Keratinocyte (primary cell): ENCODE measurements around the gene IRF7.

Source experiments
- EZH2 ChIP-seq: IDR thresholded peaks from one replicate; pipeline ENCODE4 v1.6.1; 2012; ENCODE audit warnings: inconsistent platforms, mild to moderate bottlenecking, low read length, moderate library complexity
- TF ChIP-seq, protein P1 (sequence below), 3 experiments: IDR thresholded peaks in 1 of 3; conservative IDR thresholded peaks in 1 of 3; optimal IDR thresholded peaks in 1 of 3; 2 replicates in 2 of 3; 3 replicates in 1 of 3; pipeline versions ENCODE3 to v1.5.1; 2011; ENCODE audit warnings: low read length in 3 of 3, mild to moderate bottlenecking in 3 of 3, moderate library complexity in 2 of 3, control low read depth in 1 of 3, inconsistent platforms in 1 of 3; ENCODE audit not compliant: insufficient read depth in 2 of 3; ENCODE audit errors: extremely low read depth in 1 of 3

DNA sequence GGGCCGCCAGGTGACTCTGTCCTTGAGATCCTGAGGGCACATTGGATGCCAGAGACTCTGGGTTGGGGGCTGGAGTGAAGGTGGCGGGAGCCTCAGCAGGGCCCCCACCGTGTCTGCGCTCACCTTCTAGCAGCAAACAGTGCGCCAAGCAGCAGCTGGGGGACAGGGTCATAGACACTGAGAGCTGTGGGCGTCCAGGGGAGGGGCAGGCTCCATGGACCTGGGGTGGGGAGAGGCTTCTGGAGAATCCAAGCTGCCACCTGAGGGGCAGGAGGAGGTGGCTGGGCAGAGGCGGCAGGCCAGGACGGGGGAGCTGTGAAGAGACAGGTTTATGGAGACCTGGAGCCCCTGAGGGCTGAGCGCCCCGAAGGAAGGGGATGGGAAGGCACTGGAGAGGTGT lies 31.5 kb downstream of the IRF7 start:
- TF ChIP-seq, protein P1, sequence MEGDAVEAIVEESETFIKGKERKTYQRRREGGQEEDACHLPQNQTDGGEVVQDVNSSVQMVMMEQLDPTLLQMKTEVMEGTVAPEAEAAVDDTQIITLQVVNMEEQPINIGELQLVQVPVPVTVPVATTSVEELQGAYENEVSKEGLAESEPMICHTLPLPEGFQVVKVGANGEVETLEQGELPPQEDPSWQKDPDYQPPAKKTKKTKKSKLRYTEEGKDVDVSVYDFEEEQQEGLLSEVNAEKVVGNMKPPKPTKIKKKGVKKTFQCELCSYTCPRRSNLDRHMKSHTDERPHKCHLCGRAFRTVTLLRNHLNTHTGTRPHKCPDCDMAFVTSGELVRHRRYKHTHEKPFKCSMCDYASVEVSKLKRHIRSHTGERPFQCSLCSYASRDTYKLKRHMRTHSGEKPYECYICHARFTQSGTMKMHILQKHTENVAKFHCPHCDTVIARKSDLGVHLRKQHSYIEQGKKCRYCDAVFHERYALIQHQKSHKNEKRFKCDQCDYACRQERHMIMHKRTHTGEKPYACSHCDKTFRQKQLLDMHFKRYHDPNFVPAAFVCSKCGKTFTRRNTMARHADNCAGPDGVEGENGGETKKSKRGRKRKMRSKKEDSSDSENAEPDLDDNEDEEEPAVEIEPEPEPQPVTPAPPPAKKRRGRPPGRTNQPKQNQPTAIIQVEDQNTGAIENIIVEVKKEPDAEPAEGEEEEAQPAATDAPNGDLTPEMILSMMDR (optimal IDR thresholded peaks at IDR 0.05 in 1 of 3, IDR thresholded peaks at IDR 0.05 in 1 of 3, conservative IDR thresholded peaks at IDR 0.05 in 1 of 3; ENCODE audit: extremely low read depth in 1 of 3, insufficient read depth in 2 of 3, low read length in 3 of 3) = no peak
- no peak for TF ChIP-seq EZH2
